KMS-11 (cell line): ENCODE measurements around the gene STAT5A.

ENCODE experiments used
- H2AFZ ChIP-seq: fragments of 200-600 bp; sonication (generic); 2 replicates; pipeline ENCODE4 v1.6.1; 2016; ENCODE audit warnings: antibody characterized with exemption, mixed run types, low read depth
- H3K27ac ChIP-seq: fragments of 200-600 bp; sonication (generic); 2 replicates; pipeline ENCODE4 v1.6.1; 2016; ENCODE audit warnings: mild to moderate bottlenecking, mixed run types
- H3K27me3 ChIP-seq: fragments of 200-600 bp; sonication (generic); 2 replicates; pipeline ENCODE4 v1.6.1; 2017; ENCODE audit warnings: mild to moderate bottlenecking, low read depth, mixed run types, moderate library complexity; ENCODE audit not compliant: insufficient read depth
- H3K36me3 ChIP-seq: fragments of 200-600 bp; sonication (generic); 2 replicates; pipeline ENCODE4 v1.6.1; 2017; ENCODE audit warnings: mild to moderate bottlenecking, mixed run types; ENCODE audit not compliant: insufficient read depth
- H3K4me1 ChIP-seq: fragments of 200-600 bp; sonication (generic); 2 replicates; pipeline ENCODE4 v1.6.1; 2016; ENCODE audit warnings: mild to moderate bottlenecking, low read depth, mixed run types; ENCODE audit not compliant: poor library complexity, severe bottlenecking
- H3K4me2 ChIP-seq: fragments of 200-600 bp; sonication (generic); 2 replicates; pipeline ENCODE4 v1.7.0; 2016; ENCODE audit warnings: mild to moderate bottlenecking, mixed run types
- H3K4me3 ChIP-seq: fragments of 200-600 bp; sonication (generic); IDR thresholded peaks from 2 replicates; pipeline ENCODE4 v1.6.1; 2017; ENCODE audit warnings: low read depth, low read length, mixed read lengths; ENCODE audit not compliant: insufficient read depth
- H3K79me2 ChIP-seq: fragments of 200-600 bp; sonication (generic); 2 replicates; pipeline ENCODE4 v1.6.1; 2016; ENCODE audit warnings: low read depth, mixed run types; ENCODE audit not compliant: insufficient read depth
- H3K9ac ChIP-seq: fragments of 200-600 bp; sonication (generic); 2 replicates; pipeline ENCODE4 v1.6.1; 2016; ENCODE audit warnings: mild to moderate bottlenecking, mixed run types
- H4K20me1 ChIP-seq: fragments of 200-600 bp; sonication (generic); 2 replicates; pipeline ENCODE4 v1.6.1; 2016; ENCODE audit warnings: mild to moderate bottlenecking, mixed run types; ENCODE audit not compliant: insufficient read depth
- TF ChIP-seq, protein P1 (sequence below): fragments of 200-600 bp; sonication (generic); conservative IDR thresholded peaks from 2 replicates; pipeline ENCODE4 v1.6.1; 2017; ENCODE audit warnings: low read depth, mild to moderate bottlenecking, antibody characterized with exemption, low read length, moderate library complexity, mixed read lengths

STAT5A gene

DNA sequence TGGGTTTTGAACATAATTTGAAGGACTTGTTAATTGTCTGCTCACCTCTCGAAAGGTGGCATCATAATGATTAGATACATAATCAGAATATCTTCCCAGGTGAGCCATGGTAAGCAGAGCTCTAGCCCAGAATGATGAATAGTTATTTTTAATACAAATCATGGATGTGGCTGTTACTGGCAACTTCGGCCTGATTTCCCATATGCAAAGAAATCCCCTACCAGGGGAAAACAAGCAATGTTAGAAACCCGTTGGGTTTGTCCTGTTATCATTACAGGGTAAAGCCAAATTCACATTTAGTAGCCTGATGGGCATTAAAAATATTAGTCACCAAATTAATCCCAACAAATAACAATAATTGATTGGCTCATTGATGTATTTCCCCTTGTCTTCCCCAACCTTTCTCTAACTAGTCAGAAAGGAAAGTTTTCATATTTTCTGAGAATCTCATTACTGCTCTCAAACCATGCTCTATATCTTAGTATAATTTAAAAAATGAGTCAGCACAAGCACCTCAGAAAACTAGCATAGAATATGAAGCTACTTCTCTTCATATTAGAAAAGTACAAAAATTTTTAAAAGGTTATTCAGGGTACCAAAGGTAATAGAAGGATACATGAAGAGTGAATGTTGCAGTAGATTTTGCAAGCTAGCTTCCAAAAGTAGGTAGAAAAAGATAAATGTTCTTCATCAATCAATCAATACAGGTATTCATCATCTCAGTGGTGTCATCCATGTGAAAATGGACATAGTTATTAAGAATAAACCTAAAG lies 17.1 kb upstream of the STAT5A start:
- no peak overlapping the region for H3K4me3 ChIP-seq
- H4K20me1 ChIP-seq, result no peaks in the 10 kb centered on the region
- H3K27me3 ChIP-seq, result no peaks in the 10 kb centered on the region
- no peak overlapping the region for H2AFZ ChIP-seq
- no peak overlapping the region for H3K4me2 ChIP-seq
- H3K36me3 ChIP-seq, result no peaks in the 10 kb centered on the region
- TF ChIP-seq, protein P1, sequence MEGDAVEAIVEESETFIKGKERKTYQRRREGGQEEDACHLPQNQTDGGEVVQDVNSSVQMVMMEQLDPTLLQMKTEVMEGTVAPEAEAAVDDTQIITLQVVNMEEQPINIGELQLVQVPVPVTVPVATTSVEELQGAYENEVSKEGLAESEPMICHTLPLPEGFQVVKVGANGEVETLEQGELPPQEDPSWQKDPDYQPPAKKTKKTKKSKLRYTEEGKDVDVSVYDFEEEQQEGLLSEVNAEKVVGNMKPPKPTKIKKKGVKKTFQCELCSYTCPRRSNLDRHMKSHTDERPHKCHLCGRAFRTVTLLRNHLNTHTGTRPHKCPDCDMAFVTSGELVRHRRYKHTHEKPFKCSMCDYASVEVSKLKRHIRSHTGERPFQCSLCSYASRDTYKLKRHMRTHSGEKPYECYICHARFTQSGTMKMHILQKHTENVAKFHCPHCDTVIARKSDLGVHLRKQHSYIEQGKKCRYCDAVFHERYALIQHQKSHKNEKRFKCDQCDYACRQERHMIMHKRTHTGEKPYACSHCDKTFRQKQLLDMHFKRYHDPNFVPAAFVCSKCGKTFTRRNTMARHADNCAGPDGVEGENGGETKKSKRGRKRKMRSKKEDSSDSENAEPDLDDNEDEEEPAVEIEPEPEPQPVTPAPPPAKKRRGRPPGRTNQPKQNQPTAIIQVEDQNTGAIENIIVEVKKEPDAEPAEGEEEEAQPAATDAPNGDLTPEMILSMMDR, result no peak
- H3K4me1 ChIP-seq, result peaks cover 12% of the 10 kb centered on the region
- H3K27ac ChIP-seq, result no peak overlapping the region
- no peak overlapping the region for H3K9ac ChIP-seq
- peaks cover 56% of the 10 kb centered on the region for H3K79me2 ChIP-seq

- peaks cover 53% of the 10 kb centered on the region for H3K79me2 ChIP-seq
- no peak overlapping the region for H3K4me3 ChIP-seq
- no peaks in the 10 kb centered on the region for H3K27me3 ChIP-seq
- no peaks in the 10 kb centered on the region for H3K36me3 ChIP-seq
- no peak overlapping the region for H2AFZ ChIP-seq
- no peaks in the 10 kb centered on the region for H4K20me1 ChIP-seq
- H3K4me1 ChIP-seq, result peaks cover 14% of the 10 kb centered on the region
- H3K4me2 ChIP-seq, result no peak overlapping the region
- TF ChIP-seq, protein P1, result no peak
- no peak overlapping the region for H3K27ac ChIP-seq
- H3K9ac ChIP-seq, result no peak overlapping the region
Measured at GRCh38 chr17:42271779-42272035, 16.6 kb upstream of the STAT5A start.

DNA sequence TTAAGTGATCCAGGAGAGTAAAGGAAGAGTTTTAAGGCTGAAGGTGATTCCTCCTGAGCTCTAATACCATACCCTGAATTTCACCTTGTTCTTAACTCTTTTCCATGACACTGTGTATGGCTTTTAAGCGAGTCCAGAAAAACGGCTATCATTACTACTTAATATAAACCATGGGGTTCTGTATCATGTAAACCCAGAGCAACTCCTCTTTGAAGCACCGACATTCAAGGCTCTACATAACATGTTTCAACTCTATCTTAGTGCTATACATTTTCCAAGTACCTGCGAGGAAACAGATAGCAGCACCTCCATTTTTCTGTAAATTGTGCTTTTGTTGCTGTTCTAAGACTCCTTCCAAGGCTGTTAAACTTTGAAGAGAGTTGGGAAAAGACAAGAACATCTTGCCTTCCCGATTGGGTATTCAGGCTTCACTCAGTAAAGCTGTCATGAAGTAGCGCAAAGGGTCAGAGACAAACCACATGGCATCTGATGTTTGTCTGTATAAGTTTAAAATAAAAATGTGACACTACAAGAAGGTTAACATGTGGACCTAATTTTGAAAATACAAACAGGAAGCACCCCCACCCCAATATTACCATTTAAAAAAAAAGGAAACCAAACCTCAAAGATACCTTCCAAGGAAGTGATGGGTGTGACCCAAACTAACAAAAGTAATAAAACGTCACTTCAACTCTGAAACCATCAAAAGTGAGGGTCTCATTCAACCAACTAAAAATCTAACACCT lies 16.0 kb upstream of the STAT5A start:
- Histone ChIP-seq H4K20me1 (no peaks in the 10 kb centered on the region), H2AFZ (no peak overlapping the region), H3K27ac (no peak overlapping the region), H3K36me3 (no peaks in the 10 kb centered on the region), H3K4me3 (no peak overlapping the region), H3K27me3 (no peaks in the 10 kb centered on the region), H3K9ac (no peak overlapping the region), H3K4me2 (no peak overlapping the region), H3K79me2 (peaks cover 50% of the 10 kb centered on the region), H3K4me1 (peaks cover 19% of the 10 kb centered on the region)
- TF ChIP-seq, protein P1, result no peak

GRCh38 chr17:42273474-42274252 lies 14.6 kb upstream of the STAT5A start:
- H3K9ac ChIP-seq, result no peak overlapping the region

More at GRCh38 chr17:42273474-42274252, 14.6 kb upstream of the STAT5A start:
- TF ChIP-seq, protein P1, result no peak
- no peak overlapping the region for H3K27ac ChIP-seq
- H3K4me1 ChIP-seq, result peaks cover 19% of the 10 kb centered on the region
- no peaks in the 10 kb centered on the region for H3K27me3 ChIP-seq
- peaks cover 43% of the 10 kb centered on the region for H3K79me2 ChIP-seq
- H3K36me3 ChIP-seq, result no peaks in the 10 kb centered on the region
- H2AFZ ChIP-seq, result no peak overlapping the region
- H4K20me1 ChIP-seq, result no peaks in the 10 kb centered on the region
- no peak overlapping the region for H3K4me2 ChIP-seq
- no peak overlapping the region for H3K4me3 ChIP-seq
